HepG2 (cell line): ENCODE results near the gene DOCK4. TPM values are rescaled to one million over a fixed set of nuclear protein-coding genes. Genes with fewer than 3 reads are reported as not detected.

Experiments used
- ELK4 ChIP-seq: sonication (generic); formaldehyde crosslinking; IDR thresholded peaks from 2 replicates; pipeline ENCODE4 v1.9.0; 2021; ENCODE audit warnings: missing genetic modification reagents, borderline replicate concordance
- ETV6 ChIP-seq: sonication (generic); formaldehyde crosslinking; conservative IDR thresholded peaks from 2 replicates; pipeline ENCODE4 v1.4.0; 2020; ENCODE audit warnings: missing genetic modification reagents
- GPN1 ChIP-seq: sonication (generic); formaldehyde crosslinking; IDR thresholded peaks from 2 replicates; pipeline ENCODE4 v1.5.1; 2020; ENCODE audit warnings: missing genetic modification reagents, borderline replicate concordance
- ISL2 ChIP-seq: sonication (generic); formaldehyde crosslinking; IDR thresholded peaks from 2 replicates; pipeline ENCODE4 v1.5.0; 2020; ENCODE audit warnings: missing genetic modification reagents
- ISX ChIP-seq: sonication (generic); formaldehyde crosslinking; conservative IDR thresholded peaks from 2 replicates; pipeline ENCODE4 v1.5.0; 2020; ENCODE audit warnings: missing genetic modification reagents
- POGZ ChIP-seq: sonication (generic); formaldehyde crosslinking; IDR thresholded peaks from 2 replicates; pipeline ENCODE4 v1.4.0; 2020; ENCODE audit warnings: mild to moderate bottlenecking, missing genetic modification reagents
- SIX1 ChIP-seq: sonication (generic); formaldehyde crosslinking; IDR thresholded peaks from 2 replicates; pipeline ENCODE4 v1.4.0; 2020; ENCODE audit warnings: missing genetic modification reagents, borderline replicate concordance
- SP140L ChIP-seq: sonication (generic); formaldehyde crosslinking; IDR thresholded peaks from 2 replicates; pipeline ENCODE4 v1.4.0; 2020; ENCODE audit warnings: missing genetic modification reagents, borderline replicate concordance
- TOE1 ChIP-seq: sonication (generic); formaldehyde crosslinking; IDR thresholded peaks from 2 replicates; pipeline ENCODE4 v1.4.0; 2020; ENCODE audit warnings: mild to moderate bottlenecking, missing genetic modification reagents
- ZNF136 ChIP-seq: sonication (generic); formaldehyde crosslinking; IDR thresholded peaks from 2 replicates; pipeline ENCODE4 v1.8.1; 2022; ENCODE audit warnings: low read depth, mild to moderate bottlenecking, moderate library complexity, missing genetic modification reagents
- ZNF552 ChIP-seq: sonication (generic); formaldehyde crosslinking; IDR thresholded peaks from 2 replicates; pipeline ENCODE4 v1.9.0; 2022; ENCODE audit warnings: missing genetic modification reagents, mild to moderate bottlenecking, borderline replicate concordance
- ZNF710 ChIP-seq: sonication (generic); formaldehyde crosslinking; IDR thresholded peaks from 2 replicates; pipeline ENCODE4 v1.5.0; 2020; ENCODE audit warnings: mild to moderate bottlenecking, missing genetic modification reagents, borderline replicate concordance
- ZNF879 ChIP-seq: sonication (generic); formaldehyde crosslinking; IDR thresholded peaks from 2 replicates; pipeline ENCODE4 v1.8.1; 2023; ENCODE audit warnings: missing genetic modification reagents
- polyA plus RNA-seq, 8 experiments: library from polyadenylated mRNA; depleted of rRNA in 3 of 8; stranded (reverse) in 7 of 8; unstranded in 1 of 8; fragments of >200 nt; fragmentation: Illumina TruSeq in 4 of 8; extraction: Trizol in 4 of 8; gene quantifications; 2 replicates each; pipeline versions ENCODE4 v1.2.1 to v1.2.3, GENCODE V29; 2011 to 2016; ENCODE audit warnings: low read depth in 4 of 8, missing spikeins in 1 of 8, mixed read lengths in 1 of 8; ENCODE audit not compliant: insufficient read depth in 1 of 8
- total RNA-seq, 5 experiments: library from RNA; depleted of rRNA; stranded (reverse); fragments of >200 nt; fragmentation: Illumina TruSeq; extraction: Trizol; gene quantifications; 2 replicates each; pipeline ENCODE4 v1.2.3, GENCODE V29; 2016; ENCODE audit warnings: low read depth in 1 of 5
- TF ChIP-seq, protein P1 (sequence below): IDR thresholded peaks from 2 replicates; pipeline ENCODE4 v1.4.0; 2020; ENCODE audit warnings: mild to moderate bottlenecking, missing genetic modification reagents
- TF ChIP-seq, protein P2 (sequence below): sonication (generic); formaldehyde crosslinking; IDR thresholded peaks from 2 replicates; pipeline ENCODE4 v1.4.0; 2020; ENCODE audit warnings: missing genetic modification reagents, low read depth, mild to moderate bottlenecking, borderline replicate concordance
- TF ChIP-seq, protein P3 (sequence below): sonication (generic); formaldehyde crosslinking; conservative IDR thresholded peaks from 2 replicates; pipeline ENCODE4 v1.4.0; 2020; ENCODE audit warnings: missing genetic modification reagents
- TF ChIP-seq, protein P4 (sequence below): sonication (generic); formaldehyde crosslinking; IDR thresholded peaks from 2 replicates; pipeline ENCODE4 v1.5.1; 2020; ENCODE audit warnings: missing genetic modification reagents, mild to moderate bottlenecking, borderline replicate concordance

Gene DOCK4
- total and polyA plus RNA-seq, 2 of the 13 experiments (the other 11 are each of a cell fraction or from before 2014, with no cell fraction given): 13.5 to 17.4 TPM

DNA sequence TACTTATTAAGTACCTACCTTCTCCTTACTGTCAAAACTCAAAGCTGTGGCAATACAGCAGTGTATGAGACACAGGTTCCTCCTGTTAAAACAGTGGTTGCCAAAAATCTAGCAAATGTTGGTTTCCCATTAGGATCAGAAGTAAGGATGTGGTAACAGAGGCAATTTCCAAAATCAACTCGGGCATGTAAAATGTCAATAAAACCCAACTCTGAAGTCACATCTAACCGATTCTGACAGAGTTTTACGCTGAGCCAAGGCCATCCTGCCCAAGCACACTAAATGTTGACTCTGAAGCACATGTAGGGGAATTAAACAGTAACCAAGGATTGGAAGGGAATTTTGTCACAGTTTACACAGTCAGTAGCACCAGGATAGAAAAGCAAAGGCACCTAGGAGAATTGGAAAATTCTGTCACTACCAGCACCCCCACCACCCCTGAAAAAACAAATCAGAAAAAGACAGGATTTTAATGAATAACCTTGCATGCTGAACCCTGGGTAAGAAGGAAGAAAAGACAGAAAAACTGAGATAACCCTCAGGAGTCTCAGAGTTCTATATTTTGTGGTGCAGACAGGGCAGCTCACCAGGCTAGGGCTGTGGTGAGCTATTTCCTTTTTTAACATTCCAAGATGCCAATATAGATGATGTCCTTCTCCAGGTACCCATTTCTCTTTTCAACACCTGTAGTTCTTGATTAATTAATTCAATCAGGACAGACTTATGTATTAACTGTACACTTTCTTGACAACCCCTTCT, 119.5 kb downstream of the DOCK4 start (continued):
- TF ChIP-seq GPN1 (CRISPR knock-in tag): no peak
- peak; percentile 87; the same call in 1 of the 2 replicates for TF ChIP-seq ZNF710 (CRISPR knock-in tag)
- TF ChIP-seq TOE1 (CRISPR knock-in tag): no peak
- TF ChIP-seq, protein P1, sequence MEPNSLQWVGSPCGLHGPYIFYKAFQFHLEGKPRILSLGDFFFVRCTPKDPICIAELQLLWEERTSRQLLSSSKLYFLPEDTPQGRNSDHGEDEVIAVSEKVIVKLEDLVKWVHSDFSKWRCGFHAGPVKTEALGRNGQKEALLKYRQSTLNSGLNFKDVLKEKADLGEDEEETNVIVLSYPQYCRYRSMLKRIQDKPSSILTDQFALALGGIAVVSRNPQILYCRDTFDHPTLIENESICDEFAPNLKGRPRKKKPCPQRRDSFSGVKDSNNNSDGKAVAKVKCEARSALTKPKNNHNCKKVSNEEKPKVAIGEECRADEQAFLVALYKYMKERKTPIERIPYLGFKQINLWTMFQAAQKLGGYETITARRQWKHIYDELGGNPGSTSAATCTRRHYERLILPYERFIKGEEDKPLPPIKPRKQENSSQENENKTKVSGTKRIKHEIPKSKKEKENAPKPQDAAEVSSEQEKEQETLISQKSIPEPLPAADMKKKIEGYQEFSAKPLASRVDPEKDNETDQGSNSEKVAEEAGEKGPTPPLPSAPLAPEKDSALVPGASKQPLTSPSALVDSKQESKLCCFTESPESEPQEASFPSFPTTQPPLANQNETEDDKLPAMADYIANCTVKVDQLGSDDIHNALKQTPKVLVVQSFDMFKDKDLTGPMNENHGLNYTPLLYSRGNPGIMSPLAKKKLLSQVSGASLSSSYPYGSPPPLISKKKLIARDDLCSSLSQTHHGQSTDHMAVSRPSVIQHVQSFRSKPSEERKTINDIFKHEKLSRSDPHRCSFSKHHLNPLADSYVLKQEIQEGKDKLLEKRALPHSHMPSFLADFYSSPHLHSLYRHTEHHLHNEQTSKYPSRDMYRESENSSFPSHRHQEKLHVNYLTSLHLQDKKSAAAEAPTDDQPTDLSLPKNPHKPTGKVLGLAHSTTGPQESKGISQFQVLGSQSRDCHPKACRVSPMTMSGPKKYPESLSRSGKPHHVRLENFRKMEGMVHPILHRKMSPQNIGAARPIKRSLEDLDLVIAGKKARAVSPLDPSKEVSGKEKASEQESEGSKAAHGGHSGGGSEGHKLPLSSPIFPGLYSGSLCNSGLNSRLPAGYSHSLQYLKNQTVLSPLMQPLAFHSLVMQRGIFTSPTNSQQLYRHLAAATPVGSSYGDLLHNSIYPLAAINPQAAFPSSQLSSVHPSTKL (CRISPR knock-in tag): peak; percentile 91
- no peak for TF ChIP-seq ZNF879 (CRISPR knock-in tag)
- no peak for TF ChIP-seq SP140L
- TF ChIP-seq, protein P2, sequence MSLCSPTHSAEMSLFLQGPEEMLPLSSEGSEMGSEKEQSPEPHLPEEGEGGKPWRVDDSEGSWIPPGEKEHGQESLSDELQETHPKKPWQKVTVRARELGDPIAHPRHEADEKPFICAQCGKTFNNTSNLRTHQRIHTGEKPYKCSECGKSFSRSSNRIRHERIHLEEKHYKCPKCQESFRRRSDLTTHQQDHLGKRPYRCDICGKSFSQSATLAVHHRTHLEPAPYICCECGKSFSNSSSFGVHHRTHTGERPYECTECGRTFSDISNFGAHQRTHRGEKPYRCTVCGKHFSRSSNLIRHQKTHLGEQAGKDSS: no peak
- TF ChIP-seq, protein P3, sequence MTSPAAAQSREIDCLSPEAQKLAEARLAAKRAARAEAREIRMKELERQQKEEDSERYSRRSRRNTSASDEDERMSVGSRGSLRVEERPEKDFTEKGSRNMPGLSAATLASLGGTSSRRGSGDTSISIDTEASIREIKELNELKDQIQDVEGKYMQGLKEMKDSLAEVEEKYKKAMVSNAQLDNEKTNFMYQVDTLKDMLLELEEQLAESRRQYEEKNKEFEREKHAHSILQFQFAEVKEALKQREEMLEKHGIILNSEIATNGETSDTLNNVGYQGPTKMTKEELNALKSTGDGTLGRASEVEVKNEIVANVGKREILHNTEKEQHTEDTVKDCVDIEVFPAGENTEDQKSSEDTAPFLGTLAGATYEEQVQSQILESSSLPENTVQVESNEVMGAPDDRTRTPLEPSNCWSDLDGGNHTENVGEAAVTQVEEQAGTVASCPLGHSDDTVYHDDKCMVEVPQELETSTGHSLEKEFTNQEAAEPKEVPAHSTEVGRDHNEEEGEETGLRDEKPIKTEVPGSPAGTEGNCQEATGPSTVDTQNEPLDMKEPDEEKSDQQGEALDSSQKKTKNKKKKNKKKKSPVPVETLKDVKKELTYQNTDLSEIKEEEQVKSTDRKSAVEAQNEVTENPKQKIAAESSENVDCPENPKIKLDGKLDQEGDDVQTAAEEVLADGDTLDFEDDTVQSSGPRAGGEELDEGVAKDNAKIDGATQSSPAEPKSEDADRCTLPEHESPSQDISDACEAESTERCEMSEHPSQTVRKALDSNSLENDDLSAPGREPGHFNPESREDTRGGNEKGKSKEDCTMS (CRISPR knock-in tag): no peak
- peak; percentile 71; the same call in 1 of the 2 replicates for TF ChIP-seq ISL2 (CRISPR knock-in tag)
- TF ChIP-seq ISX (CRISPR knock-in tag): no peak
- no peak for TF ChIP-seq SIX1 (CRISPR knock-in tag)
- TF ChIP-seq ETV6 (CRISPR knock-in tag): no peak
- no peak for TF ChIP-seq ZNF136 (CRISPR knock-in tag)
- TF ChIP-seq, protein P4, sequence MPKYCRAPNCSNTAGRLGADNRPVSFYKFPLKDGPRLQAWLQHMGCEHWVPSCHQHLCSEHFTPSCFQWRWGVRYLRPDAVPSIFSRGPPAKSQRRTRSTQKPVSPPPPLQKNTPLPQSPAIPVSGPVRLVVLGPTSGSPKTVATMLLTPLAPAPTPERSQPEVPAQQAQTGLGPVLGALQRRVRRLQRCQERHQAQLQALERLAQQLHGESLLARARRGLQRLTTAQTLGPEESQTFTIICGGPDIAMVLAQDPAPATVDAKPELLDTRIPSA (CRISPR knock-in tag): no peak
- no peak for TF ChIP-seq ELK4 (CRISPR knock-in tag)
- TF ChIP-seq ZNF552 (CRISPR knock-in tag): no peak
- TF ChIP-seq POGZ (CRISPR knock-in tag): peak; percentile 91
